Kidney (tissue), 14 donors: ENCODE results near the gene AMFR. TPM values are rescaled to one million over a fixed set of nuclear protein-coding genes. Genes with fewer than 3 reads are reported as not detected.

ENCODE experiments used
- DNase-seq, 5 donors: peaks; one replicate each; pipeline ENCODE4 v3.0.0-alpha.2; 2013 to 2020
- FAIRE-seq: peaks from 2 replicates; lab custom pipeline; 2012; peaks lifted over from hg19 to GRCh38; lab: Jason Lieb, UNC
- H3K27ac ChIP-seq, 2 donors: one replicate each; pipeline ENCODE4 v1.7.0; 2013; ENCODE audit warnings: low read depth in 2 of 2, low read length in 2 of 2, inconsistent platforms in 1 of 2
- H3K27me3 ChIP-seq: one replicate; pipeline ENCODE4 v1.7.1; 2013; ENCODE audit warnings: low read length, inconsistent platforms; ENCODE audit not compliant: control insufficient read depth, insufficient read depth
- H3K36me3 ChIP-seq, 3 donors: one replicate each; pipeline versions ENCODE4 v1.7.0 to v1.7.1; 2013; ENCODE audit warnings: low read length in 3 of 3, control low read depth in 1 of 3, inconsistent platforms in 1 of 3; ENCODE audit not compliant: insufficient read depth in 3 of 3, control insufficient read depth in 2 of 3
- H3K4me1 ChIP-seq, 3 donors: one replicate each; pipeline versions ENCODE4 v1.7.0 to v1.7.1; 2013; ENCODE audit warnings: low read length in 3 of 3, inconsistent platforms in 1 of 3, low read depth in 1 of 3; ENCODE audit not compliant: control insufficient read depth in 2 of 3, insufficient read depth in 2 of 3
- H3K4me3 ChIP-seq, 3 donors: one replicate each; pipeline versions ENCODE4 v1.7.0 to v1.8.1; 2013; ENCODE audit warnings: low read length in 3 of 3, control low read depth in 1 of 3, inconsistent platforms in 1 of 3
- H3K9ac ChIP-seq, 3 donors: one replicate each; pipeline versions ENCODE4 v1.7.0 to v1.7.1; 2013; ENCODE audit warnings: low read length in 3 of 3, control low read depth in 1 of 3, inconsistent platforms in 1 of 3
- H3K9me3 ChIP-seq, 3 donors: one replicate each; pipeline versions ENCODE4 v1.7.0 to v1.7.1; 2013; ENCODE audit warnings: low read length in 3 of 3, control low read depth in 1 of 3, inconsistent platforms in 1 of 3; ENCODE audit not compliant: control insufficient read depth in 2 of 3, insufficient read depth in 1 of 3
- CTCF ChIP-seq: IDR thresholded peaks from 3 replicates; pipeline ENCODE4 v1.5.1; 2012; ENCODE audit warnings: mild to moderate bottlenecking, moderate library complexity, borderline replicate concordance; ENCODE audit not compliant: insufficient read depth; ENCODE audit errors: extremely low read depth
- intact Hi-C: fragments of 100-400 bp; cut with DNase I; formaldehyde crosslinking; loops from one replicate; pipeline ENCODE4 v1.11.1; 2022
- polyA plus RNA-seq: library from polyadenylated mRNA; stranded (reverse); fragments of 350-450 nt; fragmentation: Illumina TruSeq; extraction: RNeasy Lipid Tissue Mini Kit (QIAGEN cat#74804); gene quantifications from one replicate; pipeline ENCODE4 v1.2.3, GENCODE V29; 2014; ENCODE audit warnings: low read depth, low replicate concordance; ENCODE audit not compliant: insufficient read depth
- total RNA-seq: library from RNA; stranded (reverse); fragmentation: NEBNext Ultra II Directional; extraction: Animal tissue kit (Norgen Biotek cat#: 25700); gene quantifications from one replicate; pipeline ENCODE4 v1.2.1, GENCODE V29; 2021
- donor health status: control.
- donor health status: control.
- donor health status: control.
- donor health status: control.
- donor health status: control.
- donor health status: DM: yes; HTN: yes; CAD: no.
- donor health status: Normal renal cell carcinoma (clear cell type).

AMFR gene
- total and polyA plus RNA-seq, 2 donors from 2014 or later: 143 to 163 TPM

DNA sequence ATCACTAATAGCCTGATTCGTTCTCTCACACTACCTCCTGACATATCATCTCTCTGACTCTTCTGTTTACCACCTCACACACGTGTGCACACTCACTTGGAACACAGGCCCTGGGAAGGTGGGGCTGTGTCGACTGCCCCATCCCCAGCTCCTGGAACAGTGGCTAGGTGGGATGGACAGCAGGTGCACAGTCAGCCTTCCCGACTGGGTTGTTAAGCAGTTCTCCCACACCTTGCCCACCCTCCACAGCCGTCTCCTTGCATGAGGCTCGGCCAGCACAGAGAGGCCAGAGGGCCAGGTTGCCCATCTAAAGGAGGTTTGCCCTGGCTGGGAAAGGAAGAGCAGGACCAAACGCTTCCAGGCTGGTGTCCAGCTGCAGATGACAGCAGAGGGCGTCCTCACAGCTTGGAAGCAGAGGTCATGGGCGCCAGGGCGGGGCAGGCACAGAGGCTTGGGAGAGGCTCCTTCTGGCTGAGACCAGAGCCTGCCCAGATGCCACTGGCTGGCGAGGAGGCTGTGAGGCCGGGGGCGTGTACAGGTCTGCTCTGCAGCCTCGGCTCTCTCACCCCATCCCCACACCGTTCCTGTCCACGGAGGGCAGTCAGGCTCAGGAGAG, 92.8 kb downstream of the AMFR start:
- Histone ChIP-seq H3K4me3 (no peak overlapping the region), H3K9ac (no peak overlapping the region), H3K36me3 (no peaks in the 10 kb centered on the region), H3K4me1 (no peaks in the 10 kb centered on the region), H3K9me3 (no peaks in the 10 kb centered on the region), H3K27ac (no peak overlapping the region), H3K27me3 (no peaks in the 10 kb centered on the region)
- intact Hi-C loops: no loop called here
- FAIRE-seq (no peak), DNase-seq (peak; percentile 71 to 87 (median 78))
- peak; percentile 60 for TF ChIP-seq CTCF

- no peak overlapping the region for H3K27ac ChIP-seq
- no peaks in the 10 kb centered on the region for H3K36me3 ChIP-seq
- no peak overlapping the region for H3K4me3 ChIP-seq
- FAIRE-seq (no peak), DNase-seq (no peak)
- no peaks in the 10 kb centered on the region for H3K9me3 ChIP-seq
- no peaks in the 10 kb centered on the region for H3K4me1 ChIP-seq
- TF ChIP-seq CTCF: no peak
- H3K9ac ChIP-seq: no peak overlapping the region
- no peaks in the 10 kb centered on the region for H3K27me3 ChIP-seq
- intact Hi-C loops: no loop called here
Observed at GRCh38 chr16:56331915-56332314, 93.4 kb downstream of the AMFR start.

- FAIRE-seq (no peak), DNase-seq (no peak)
Observed at GRCh38 chr16:56331399-56331798, 93.9 kb downstream of the AMFR start.

More at GRCh38 chr16:56331399-56331798, 93.9 kb downstream of the AMFR start:
- Histone ChIP-seq H3K36me3 (no peaks in the 10 kb centered on the region), H3K27ac (no peak overlapping the region), H3K4me3 (no peak overlapping the region), H3K27me3 (no peaks in the 10 kb centered on the region), H3K9me3 (no peaks in the 10 kb centered on the region), H3K9ac (no peak overlapping the region), H3K4me1 (no peaks in the 10 kb centered on the region)
- intact Hi-C loops: no loop called here
- TF ChIP-seq CTCF: no peak
